Measurements from ENCODE around the gene DUSP16.
A peak's percentile ranks its signal among the peaks of the same experiment; 100 is the strongest.
"Not testable (repeated sequence)": the region's sequence is repeated elsewhere in the genome, so short reads cannot be mapped to it uniquely, and the experiment has no call there.

DUSP16 gene

GRCh38 chr12:12572659-12573058 is 10.0 kb upstream of the DUSP16 start:
- DNase-seq (ENCODE audit: extremely low spot score): no peak
- ChIA-PET POLR2A (no interaction called here), CTCF (interaction anchor here (0.6 to 1.5 kb wide), 2 partner anchors 10 to 172 kb away, joined by 4 read pairs; partner anchors contain the start of gene DUSP16)
- TF ChIP-seq ELF4 (IDR thresholded peaks at IDR 0.05): no peak

- POLR2A ChIA-PET; CTCF ChIA-PET; DNase-seq (ENCODE audit: extremely low spot score): not testable (repeated sequence)
Measured at GRCh38 chr12:12565971-12566370, 3.3 kb upstream of the DUSP16 start.

- CTCF ChIA-PET: interaction anchor here (1.0 to 1.1 kb wide), 2 partner anchors 9 to 42 kb away, joined by 4 read pairs; no protein-coding TSS in a partner anchor
- no peak for TF ChIP-seq TARDBP (IDR thresholded peaks at IDR 0.05)
- TF ChIP-seq FOXM1 (IDR thresholded peaks at IDR 0.05; ENCODE audit: borderline replicate concordance): no peak
- TF ChIP-seq NFRKB (IDR thresholded peaks at IDR 0.05): no peak
- no peak for TF ChIP-seq L3MBTL2 (conservative IDR thresholded peaks at IDR 0.05)
- no peak for TF ChIP-seq SUZ12 (IDR thresholded peaks at IDR 0.05)
- TF ChIP-seq FOXA1 (IDR thresholded peaks at IDR 0.05): no peak
- TF ChIP-seq ELF4 (IDR thresholded peaks at IDR 0.05): no peak
- no peak for TF ChIP-seq CTBP1 (IDR thresholded peaks at IDR 0.05; ENCODE audit: borderline replicate concordance)
- TF ChIP-seq BHLHE40 (IDR thresholded peaks at IDR 0.05; ENCODE audit: borderline replicate concordance): no peak
- TF ChIP-seq ZNF384 (IDR thresholded peaks at IDR 0.05): no peak
- TF ChIP-seq FOXK2 (IDR thresholded peaks at IDR 0.05): no peak
- TF ChIP-seq LEF1 (IDR thresholded peaks at IDR 0.05; ENCODE audit: borderline replicate concordance): no peak
- TF ChIP-seq PKNOX1 (IDR thresholded peaks at IDR 0.05): no peak
- TF ChIP-seq SP1 (IDR thresholded peaks at IDR 0.05): no peak
- TF ChIP-seq ARNT (IDR thresholded peaks at IDR 0.05): no peak
- no peak for TF ChIP-seq HDGF (IDR thresholded peaks at IDR 0.05; ENCODE audit: borderline replicate concordance)
- no peak for DNase-seq (ENCODE audit: extremely low spot score)
- POLR2A ChIA-PET: no interaction called here
Measured at GRCh38 chr12:12564911-12565310, 2.2 kb upstream of the DUSP16 start.

DNA sequence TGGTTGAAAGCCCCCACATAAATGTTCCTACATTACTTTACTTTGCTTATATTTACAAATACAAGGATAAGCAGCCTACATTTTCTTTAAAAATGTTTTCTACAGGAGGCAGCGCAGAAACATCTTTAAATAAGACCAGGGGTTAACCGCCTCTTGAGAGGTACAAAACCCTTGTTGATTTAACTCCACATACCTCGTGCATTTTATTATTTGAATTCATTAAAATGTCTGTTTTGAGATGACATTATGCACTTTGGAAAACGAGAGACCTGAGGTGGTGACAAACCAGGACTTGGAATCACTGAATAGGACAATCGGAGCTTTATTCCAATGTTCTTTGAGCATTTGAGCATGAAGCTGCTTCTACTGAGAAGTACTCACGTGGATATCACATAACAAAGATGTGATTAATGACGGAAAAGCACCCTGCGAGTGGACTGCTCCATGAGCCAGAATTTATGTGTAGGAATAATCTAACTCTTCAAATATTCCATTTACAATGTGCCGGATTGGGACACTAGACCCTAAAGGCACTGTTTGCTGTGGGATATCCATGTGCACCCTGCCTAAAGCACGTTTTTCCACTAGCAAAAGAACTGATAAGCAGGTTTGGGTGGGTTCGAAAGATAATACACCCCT is 746 bp upstream of the DUSP16 start:
- DNase-seq (ENCODE audit: extremely low spot score): no peak
- TF ChIP-seq PKNOX1 (IDR thresholded peaks at IDR 0.05) (peak; percentile 51; the same call in 1 of the 2 replicates), FOXM1 (IDR thresholded peaks at IDR 0.05; ENCODE audit: borderline replicate concordance) (no peak), FOXA1 (IDR thresholded peaks at IDR 0.05) (no peak), ARNT (IDR thresholded peaks at IDR 0.05) (no peak)
- CTCF ChIA-PET: interaction anchor here (0.7 to 1.8 kb wide), 7 partner anchors 10 to 196 kb away, joined by 3 to 6 read pairs (median 4); no protein-coding TSS in a partner anchor
- POLR2A ChIA-PET: interaction anchor here (0.6 to 1.7 kb wide), 8 partner anchors 15 to 206 kb away, joined by 3 to 4 read pairs (median 3); partner anchors contain the start of genes BORCS5 and CREBL2

- no peak for TF ChIP-seq FOXM1 (IDR thresholded peaks at IDR 0.05; ENCODE audit: borderline replicate concordance)
- TF ChIP-seq HDGF (IDR thresholded peaks at IDR 0.05; ENCODE audit: borderline replicate concordance): no peak
- TF ChIP-seq ELF4 (IDR thresholded peaks at IDR 0.05): no peak
- TF ChIP-seq SP1 (IDR thresholded peaks at IDR 0.05): no peak
- no peak for TF ChIP-seq CTBP1 (IDR thresholded peaks at IDR 0.05; ENCODE audit: borderline replicate concordance)
- no peak for TF ChIP-seq FOXA1 (IDR thresholded peaks at IDR 0.05)
- no peak for TF ChIP-seq NFRKB (IDR thresholded peaks at IDR 0.05)
- TF ChIP-seq LEF1 (IDR thresholded peaks at IDR 0.05; ENCODE audit: borderline replicate concordance): no peak; the same call in 1 of the 2 replicates
- TF ChIP-seq SUZ12 (IDR thresholded peaks at IDR 0.05): no peak
- TF ChIP-seq ARNT (IDR thresholded peaks at IDR 0.05): no peak
- TF ChIP-seq PKNOX1 (IDR thresholded peaks at IDR 0.05): no peak
- CTCF ChIA-PET: interaction anchor here (0.5 kb wide), 1 partner anchor 167 kb away, joined by 4 read pairs; no protein-coding TSS in a partner anchor
- POLR2A ChIA-PET: interaction anchor here (1.3 to 1.7 kb wide), 2 partner anchors 50 to 157 kb away, joined by 3 to 4 read pairs; partner anchors contain the start of gene CREBL2
- peak; percentile 25 for DNase-seq (ENCODE audit: extremely low spot score)
Measured at GRCh38 chr12:12562016-12562483, 613 bp downstream of the DUSP16 start.

- peak; percentile 36 for DNase-seq (ENCODE audit: extremely low spot score)
- TF ChIP-seq L3MBTL2 (conservative IDR thresholded peaks at IDR 0.05) (peak; percentile 38; the same call in 1 of the 2 replicates), FOXM1 (IDR thresholded peaks at IDR 0.05; ENCODE audit: borderline replicate concordance) (no peak)
- ChIA-PET CTCF (interaction anchor here (0.5 kb wide), 1 partner anchor 167 kb away, joined by 4 read pairs; no protein-coding TSS in a partner anchor), POLR2A (interaction anchor here (0.7 to 1.3 kb wide), 4 partner anchors 15 to 204 kb away, joined by 3 read pairs; no protein-coding TSS in a partner anchor)
Measured at GRCh38 chr12:12561371-12562015, 1.2 kb downstream of the DUSP16 start.

All from HEK293T (cell line).